H1 (cell line): ENCODE data around the gene NUP98. TPM values are rescaled to one million over a fixed set of nuclear protein-coding genes. Genes with fewer than 3 reads are reported as not detected.

Source experiments
- CTCF ChIA-PET: fragments of 300-600 bp; sonication (Branson Sonifier 250); formaldehyde crosslinking; loops from one replicate; lab custom pipeline; 2021; ENCODE audit not compliant: partially characterized antibody; lab: Charles Lee
- POLR2A ChIA-PET: fragments of 300-600 bp; sonication (Branson Sonifier 250); formaldehyde crosslinking; loops from one replicate; lab custom pipeline; 2021; ENCODE audit warnings: inconsistent platforms; ENCODE audit not compliant: partially characterized antibody; lab: Charles Lee
- DNase-seq, 2 experiments: peaks; one replicate each; pipeline versions ENCODE4 v3.0.0 to v3.0.0-alpha.2; 2010 to 2022; ENCODE audit warnings: low spot score in 2 of 2, low read depth in 1 of 2, mixed read lengths in 1 of 2
- FAIRE-seq: peaks from 2 replicates; lab custom pipeline; 2011; peaks lifted over from hg19 to GRCh38; lab: Jason Lieb, UNC
- H2AFZ ChIP-seq: 2 replicates; pipeline ENCODE4 v1.8.1; 2012; ENCODE audit warnings: low read length, inconsistent platforms
- H2AK5ac ChIP-seq: 2 replicates; pipeline ENCODE4 v1.6.1; 2013; ENCODE audit warnings: low read depth, low read length
- H2BK120ac ChIP-seq: replicated peaks from 2 replicates; pipeline ENCODE3; 2013; ENCODE audit warnings: low read depth, low read length, inconsistent platforms
- H2BK12ac ChIP-seq: 2 replicates; pipeline ENCODE4 v1.6.1; 2013; ENCODE audit warnings: low read depth, low read length
- H2BK15ac ChIP-seq: 2 replicates; pipeline ENCODE4 v1.6.1; 2013; ENCODE audit warnings: low read length
- H2BK20ac ChIP-seq: 2 replicates; pipeline ENCODE4 v1.6.1; 2013; ENCODE audit warnings: low read length
- H2BK5ac ChIP-seq: 2 replicates; pipeline ENCODE4 v1.6.1; 2013; ENCODE audit warnings: low read depth, low read length
- H3K14ac ChIP-seq: 2 replicates; pipeline ENCODE4 v1.6.1; 2013; ENCODE audit warnings: inconsistent platforms; ENCODE audit not compliant: insufficient read length
- H3K18ac ChIP-seq: 2 replicates; pipeline ENCODE4 v1.6.1; 2013; ENCODE audit warnings: low read length; ENCODE audit errors: extremely low read depth
- H3K23ac ChIP-seq: 2 replicates; pipeline ENCODE4 v1.6.1; 2013; ENCODE audit warnings: inconsistent platforms; ENCODE audit not compliant: insufficient read length
- H3K23me2 ChIP-seq: 2 replicates; pipeline ENCODE4 v1.6.1; 2013; ENCODE audit warnings: low read depth, low read length
- H3K27ac ChIP-seq: 2 replicates; pipeline ENCODE4 v1.6.1; 2011; ENCODE audit warnings: low read depth, low read length, inconsistent platforms
- H3K27me3 ChIP-seq, 4 experiments: replicated peaks in 1 of 4; 1 replicate in 1 of 4; 2 replicates in 3 of 4; pipeline versions ENCODE4 v1.6.1 to v1.8.1; 2011 to 2013; ENCODE audit warnings: low read length in 3 of 4, mild to moderate bottlenecking in 3 of 4, inconsistent platforms in 2 of 4, mixed read lengths in 2 of 4, moderate library complexity in 1 of 4; ENCODE audit not compliant: control insufficient read depth in 3 of 4, insufficient read depth in 3 of 4; ENCODE audit errors: extremely low read depth in 1 of 4
- H3K36me3 ChIP-seq, 4 experiments: 2 replicates each; pipeline versions ENCODE4 v1.6.1 to v1.8.1; 2011 to 2013; ENCODE audit warnings: mild to moderate bottlenecking in 4 of 4, low read length in 3 of 4, moderate library complexity in 2 of 4, control low read depth in 1 of 4, inconsistent platforms in 1 of 4; ENCODE audit not compliant: insufficient read depth in 4 of 4, control insufficient read depth in 2 of 4
- H3K4ac ChIP-seq: replicated peaks from 2 replicates; pipeline ENCODE3; 2013; ENCODE audit warnings: low read length, low read depth, mixed read lengths, inconsistent platforms; ENCODE audit not compliant: insufficient read length
- H3K4me1 ChIP-seq, 4 experiments: replicated peaks in 1 of 4; 1 replicate in 1 of 4; 2 replicates in 3 of 4; pipeline versions ENCODE4 v1.6.1 to v1.8.1; 2011 to 2013; ENCODE audit warnings: low read length in 3 of 4, inconsistent platforms in 2 of 4, mixed read lengths in 1 of 4; ENCODE audit not compliant: insufficient read depth in 4 of 4, control insufficient read depth in 3 of 4
- H3K4me2 ChIP-seq, 2 experiments: 2 replicates each; pipeline versions ENCODE4 v1.6.1 to v1.8.1; 2011 to 2013; ENCODE audit warnings: low read depth in 2 of 2, low read length in 2 of 2, control low read depth in 1 of 2, inconsistent platforms in 1 of 2, mild to moderate bottlenecking in 1 of 2; ENCODE audit not compliant: insufficient read depth in 1 of 2
- H3K4me3 ChIP-seq, 4 experiments: fragments of 200-600, 300-600 bp in 1 of 4; sonication (generic), shearing (Covaris generic), sonication (Bioruptor Twin) in 1 of 4; 2 replicates each; pipeline versions ENCODE4 v1.5.1 to v1.8.1; 2011 to 2016; ENCODE audit warnings: low read length in 4 of 4, low read depth in 3 of 4, control low read depth in 2 of 4, inconsistent platforms in 2 of 4, mild to moderate bottlenecking in 2 of 4, mixed read lengths in 1 of 4, moderate library complexity in 1 of 4; ENCODE audit not compliant: insufficient read depth in 2 of 4; ENCODE audit errors: extremely low read depth in 1 of 4
- H3K56ac ChIP-seq: replicated peaks from 2 replicates; pipeline ENCODE3; 2013; ENCODE audit warnings: low read depth, mild to moderate bottlenecking, mixed read lengths, low read length, inconsistent platforms; ENCODE audit not compliant: insufficient read length
- H3K79me1 ChIP-seq: 2 replicates; pipeline ENCODE4 v1.6.1; 2013; ENCODE audit warnings: low read depth, low read length, control low read depth
- H3K79me2 ChIP-seq, 2 experiments: 2 replicates each; pipeline versions ENCODE4 v1.6.1 to v1.8.1; 2012 to 2013; ENCODE audit warnings: low read length in 2 of 2, mild to moderate bottlenecking in 2 of 2, inconsistent platforms in 1 of 2; ENCODE audit not compliant: insufficient read depth in 2 of 2, control insufficient read depth in 1 of 2
- H3K9ac ChIP-seq, 4 experiments: replicated peaks in 1 of 4; 1 replicate in 1 of 4; 2 replicates in 3 of 4; pipeline versions ENCODE4 v1.6.1 to v1.8.1; 2011 to 2013; ENCODE audit warnings: low read depth in 3 of 4, low read length in 3 of 4, control low read depth in 2 of 4, mild to moderate bottlenecking in 2 of 4, moderate library complexity in 2 of 4, inconsistent platforms in 1 of 4; ENCODE audit errors: extremely low read depth in 1 of 4
- H3K9me3 ChIP-seq, 2 experiments: 2 replicates each; pipeline versions ENCODE4 v1.6.1 to v1.8.1; 2012 to 2013; ENCODE audit warnings: mild to moderate bottlenecking in 2 of 2, moderate library complexity in 2 of 2, control low read depth in 1 of 2, inconsistent platforms in 1 of 2, low read depth in 1 of 2, low read length in 1 of 2, mixed read lengths in 1 of 2; ENCODE audit not compliant: insufficient read depth in 2 of 2
- H4K20me1 ChIP-seq, 2 experiments: replicated peaks in 1 of 2; 2 replicates each; pipeline versions ENCODE3 to v1.8.1; 2011 to 2013; ENCODE audit warnings: inconsistent platforms in 2 of 2, low read length in 2 of 2, mild to moderate bottlenecking in 1 of 2; ENCODE audit not compliant: insufficient read depth in 2 of 2, control insufficient read depth in 1 of 2
- H4K5ac ChIP-seq: 2 replicates; pipeline ENCODE4 v1.6.1; 2013; ENCODE audit warnings: low read length, low read depth, mixed read lengths, inconsistent platforms; ENCODE audit not compliant: insufficient read length
- H4K8ac ChIP-seq: 2 replicates; pipeline ENCODE4 v1.8.0; 2013; ENCODE audit warnings: mild to moderate bottlenecking, moderate library complexity, low read length, inconsistent platforms; ENCODE audit not compliant: insufficient read depth; ENCODE audit errors: extremely low read depth
- H4K91ac ChIP-seq: replicated peaks from 2 replicates; pipeline ENCODE3; 2013; ENCODE audit warnings: low read length, mixed read lengths, inconsistent platforms; ENCODE audit not compliant: insufficient read length
- BACH1 ChIP-seq: IDR thresholded peaks from 2 replicates; pipeline ENCODE4 v1.6.1; 2012; ENCODE audit warnings: low read length, improper control_type of control experiment
- CBX8 ChIP-seq: fragments of 300-800, 300-1000 bp; sonication (generic); IDR thresholded peaks from 2 replicates; pipeline ENCODE4 v1.7.1; 2016; ENCODE audit warnings: low read depth, low read length, borderline replicate concordance
- CREB1 ChIP-seq: IDR thresholded peaks from 2 replicates; pipeline ENCODE4 v1.6.1; 2012; ENCODE audit warnings: inconsistent platforms
- EP300 ChIP-seq, 2 experiments: IDR thresholded peaks; 1 replicate in 1 of 2; 2 replicates in 1 of 2; pipeline ENCODE4 v1.6.1; 2011 to 2012; ENCODE audit warnings: low read depth in 2 of 2, low read length in 2 of 2, mild to moderate bottlenecking in 2 of 2, borderline replicate concordance in 1 of 2, inconsistent platforms in 1 of 2, moderate library complexity in 1 of 2
- KDM1A ChIP-seq: fragments of 200-600, 300-600 bp; sonication (generic); IDR thresholded peaks from 2 replicates; pipeline ENCODE4 v1.7.1; 2016; ENCODE audit warnings: mild to moderate bottlenecking, low read length, borderline replicate concordance
- RAD21 ChIP-seq, 2 experiments: IDR thresholded peaks in 1 of 2; conservative IDR thresholded peaks in 1 of 2; 2 replicates each; pipeline ENCODE4 v1.6.1; 2011; ENCODE audit warnings: low read depth in 2 of 2, low read length in 2 of 2, improper control_type of control experiment in 1 of 2, inconsistent platforms in 1 of 2, mild to moderate bottlenecking in 1 of 2, moderate library complexity in 1 of 2
- RXRA ChIP-seq: IDR thresholded peaks from 2 replicates; pipeline ENCODE4 v1.6.1; 2011; ENCODE audit warnings: low read depth, mild to moderate bottlenecking, low read length, moderate library complexity; ENCODE audit not compliant: insufficient read depth
- SAP30 ChIP-seq: fragments of 300-600 bp; sonication (generic); IDR thresholded peaks from 2 replicates; pipeline ENCODE4 v1.7.1; 2012; ENCODE audit warnings: low read length, moderate library complexity, mild to moderate bottlenecking, inconsistent platforms; ENCODE audit not compliant: insufficient read depth, insufficient replicate concordance
- SIRT6 ChIP-seq: IDR thresholded peaks from one replicate; pipeline ENCODE4 v1.7.1; 2012; ENCODE audit warnings: low read length, inconsistent platforms
- SP1 ChIP-seq: IDR thresholded peaks from 2 replicates; pipeline ENCODE4 v1.6.1; 2011; ENCODE audit warnings: low read depth, low read length
- SP2 ChIP-seq: IDR thresholded peaks from 2 replicates; pipeline ENCODE4 v1.6.1; 2012; ENCODE audit warnings: mild to moderate bottlenecking, low read length, inconsistent platforms
- WGBS, 2 experiments: shearing (Covaris generic) in 1 of 2; methylation state at CpG; one replicate each; pipeline versions ENCODE4 v1.1.6 to v1.1.7; 2013 to 2015; ENCODE audit warnings: low lambda C conversion rate in 2 of 2, mixed read lengths in 2 of 2, inconsistent platforms in 1 of 2, low coverage in 1 of 2, missing lambda C conversion rate in 1 of 2; ENCODE audit not compliant: insufficient replicate concordance in 2 of 2, insufficient coverage in 1 of 2, insufficient read length in 1 of 2; ENCODE audit errors: extremely low coverage in 1 of 2, missing lambda C conversion rate in 1 of 2; 5-methylcytosine and 5-hydroxymethylcytosine counted together
- polyA plus RNA-seq, 7 experiments: library from polyadenylated mRNA; depleted of rRNA in 3 of 7; stranded (reverse) in 5 of 7; unstranded in 2 of 7; fragments of >200 nt in 5 of 7; fragments of 200-250 nt in 2 of 7; gene quantifications; 1 replicate in 5 of 7; 2 replicates in 1 of 7; 4 replicates in 1 of 7; pipeline versions ENCODE4 v1.2.1 to v1.2.3, GENCODE V29; 2011 to 2013; ENCODE audit warnings: missing spikeins in 2 of 7, mixed read lengths in 2 of 7
- total RNA-seq: library from RNA; stranded (reverse); fragmentation: NEBNext Ultra II Directional; extraction: Animal tissue kit (Norgen Biotek cat#: 25700); gene quantifications from 2 replicates; pipeline ENCODE4 v1.2.1, GENCODE V29; 2021
- TF ChIP-seq, protein P1 (sequence below): IDR thresholded peaks from 2 replicates; pipeline ENCODE4 v1.6.1; 2011; ENCODE audit warnings: low read length, improper control_type of control experiment
- TF ChIP-seq, protein P2 (sequence below): IDR thresholded peaks from 2 replicates; pipeline ENCODE4 v1.6.1; 2012; ENCODE audit warnings: inconsistent platforms

NUP98 gene
- total and polyA plus RNA-seq, 2 of the 8 experiments (the other 6 are each of a cell fraction or from before 2014, with no cell fraction given): 98.6 to 261 TPM

DNA sequence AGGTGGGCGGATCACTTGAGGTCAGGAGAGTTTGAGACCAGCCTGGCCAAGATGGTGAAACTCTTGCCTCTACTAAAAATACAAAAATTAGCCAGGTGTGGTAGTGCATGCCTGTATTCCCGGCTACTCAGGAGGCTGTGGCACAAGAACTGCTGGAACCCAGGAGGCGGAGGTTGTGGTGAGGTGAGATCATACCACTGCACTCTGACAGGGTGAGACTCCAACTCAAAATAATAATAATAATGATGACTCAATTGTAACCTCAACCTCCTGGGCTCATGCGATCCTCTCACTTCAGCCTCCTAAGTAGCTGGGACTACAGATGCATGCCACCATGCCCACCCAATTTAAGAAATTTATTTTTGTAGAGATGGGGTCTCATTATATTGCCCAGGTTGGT lies 110.6 kb downstream of the NUP98 start:
- Histone ChIP-seq H4K5ac (no peak overlapping the region), H3K56ac (no peak overlapping the region), H4K91ac (no peak overlapping the region), H3K18ac (no peak overlapping the region), H2BK120ac (no peak overlapping the region), H3K9me3 (no peaks in the 10 kb centered on the region), H2BK15ac (no peak overlapping the region), H3K4me1 (no peaks in the 10 kb centered on the region), H3K4me2 (no peak overlapping the region), H3K4me3 (no peak overlapping the region), H3K14ac (no peak overlapping the region), H2BK5ac (no peak overlapping the region), H2AFZ (no peak overlapping the region), H3K36me3 (peaks cover 31 to 84% (median 57%) of the 10 kb centered on the region in 4 experiments), H3K9ac (no peak overlapping the region), H2AK5ac (no peak overlapping the region), H3K4ac (no peak overlapping the region), H3K79me2 (no peaks in the 10 kb centered on the region), H3K27ac (no peak overlapping the region), H3K79me1 (no peaks in the 10 kb centered on the region), H3K23ac (no peak overlapping the region), H2BK20ac (no peak overlapping the region), H4K8ac (no peak overlapping the region), H4K20me1 (peaks cover 0 to 2% of the 10 kb centered on the region in 2 experiments), H3K23me2 (no peaks in the 10 kb centered on the region), H3K27me3 (no peaks in the 10 kb centered on the region), H2BK12ac (no peak overlapping the region)
- WGBS, 2 experiments: 90% methylated on average over 3 of the region's 4 CpGs; no CpG with 5 or more reads in 1 of the 2 experiments
- POLR2A ChIA-PET: no interaction called here
- CTCF ChIA-PET: no interaction called here
- FAIRE-seq (no peak), DNase-seq (no peak)
- TF ChIP-seq SIRT6 (no peak), CBX8 (no peak), SP2 (no peak), SP1 (no peak), SAP30 (no peak), RXRA (no peak), CREB1 (no peak), RAD21 (IDR thresholded peaks at IDR 0.05 in 1 of 2, conservative IDR thresholded peaks at IDR 0.05 in 1 of 2; ENCODE audit: low read depth in 2 of 2, low read length in 2 of 2) (no peak), EP300 (IDR thresholded peaks at IDR 0.05; ENCODE audit: borderline replicate concordance in 1 of 2, low read depth in 2 of 2, low read length in 2 of 2) (no peak), KDM1A (no peak), BACH1 (no peak)
- TF ChIP-seq, protein P1, sequence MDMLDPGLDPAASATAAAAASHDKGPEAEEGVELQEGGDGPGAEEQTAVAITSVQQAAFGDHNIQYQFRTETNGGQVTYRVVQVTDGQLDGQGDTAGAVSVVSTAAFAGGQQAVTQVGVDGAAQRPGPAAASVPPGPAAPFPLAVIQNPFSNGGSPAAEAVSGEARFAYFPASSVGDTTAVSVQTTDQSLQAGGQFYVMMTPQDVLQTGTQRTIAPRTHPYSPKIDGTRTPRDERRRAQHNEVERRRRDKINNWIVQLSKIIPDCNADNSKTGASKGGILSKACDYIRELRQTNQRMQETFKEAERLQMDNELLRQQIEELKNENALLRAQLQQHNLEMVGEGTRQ: no peak
- TF ChIP-seq, protein P2, sequence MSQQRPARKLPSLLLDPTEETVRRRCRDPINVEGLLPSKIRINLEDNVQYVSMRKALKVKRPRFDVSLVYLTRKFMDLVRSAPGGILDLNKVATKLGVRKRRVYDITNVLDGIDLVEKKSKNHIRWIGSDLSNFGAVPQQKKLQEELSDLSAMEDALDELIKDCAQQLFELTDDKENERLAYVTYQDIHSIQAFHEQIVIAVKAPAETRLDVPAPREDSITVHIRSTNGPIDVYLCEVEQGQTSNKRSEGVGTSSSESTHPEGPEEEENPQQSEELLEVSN: no peak
